A172 (cell line): ENCODE measurements around the gene KRTAP16-1. TPM values are rescaled to one million over a fixed set of nuclear protein-coding genes. Genes with fewer than 3 reads are reported as not detected.
"Not testable (repeated sequence)": the region's sequence is repeated elsewhere in the genome, so short reads cannot be mapped to it uniquely, and the experiment has no call there.

ENCODE experiments used
- DNase-seq: peaks from one replicate; pipeline ENCODE4 v3.0.0-alpha.2; 2015; ENCODE audit warnings: low spot score
- total RNA-seq: library from RNA; depleted of rRNA; stranded (reverse); fragments of >200 nt; shearing (Covaris generic); gene quantifications from 2 replicates; pipeline ENCODE4 v1.2.3, GENCODE V29; 2014; rRNA removed

Gene KRTAP16-1
- total RNA-seq, result not detected in 2 replicates

GRCh38 chr17:41308918-41309359 is at the start of gene KRTAP16-1:
TSS of gene KRTAP16-1 (minus strand) at chr17:41309309. CDS start at chr17:41309253, 56 bp downstream.
- no peak for DNase-seq

- DNase-seq, result no peak
Observed at GRCh38 chr17:41354536-41354935, 45.4 kb upstream of the KRTAP16-1 start.

GRCh38 chr17:41352597-41353366 is 43.7 kb upstream of the KRTAP16-1 start:
- no peak for DNase-seq

- no peak for DNase-seq
Observed at GRCh38 chr17:41351177-41351576, 42.1 kb upstream of the KRTAP16-1 start.

- DNase-seq, result not testable (repeated sequence)
Observed at GRCh38 chr17:41350381-41350878, 41.3 kb upstream of the KRTAP16-1 start, which contains the start of gene KRT33A. TSS of gene KRT33A (minus strand) at chr17:41350828. CDS start at chr17:41350767, 61 bp downstream.

- no peak for DNase-seq
Observed at GRCh38 chr17:41347869-41348760, 39.0 kb upstream of the KRTAP16-1 start.

- not testable (repeated sequence) for DNase-seq
Observed at GRCh38 chr17:41346421-41346820, 37.3 kb upstream of the KRTAP16-1 start.

GRCh38 chr17:41345992-41346391 is 36.9 kb upstream of the KRTAP16-1 start:
- no peak for DNase-seq

GRCh38 chr17:41343029-41343428 is 33.9 kb upstream of the KRTAP16-1 start:
- DNase-seq, result no peak

- no peak for DNase-seq
Observed at GRCh38 chr17:41340934-41341861, 32.1 kb upstream of the KRTAP16-1 start.

- DNase-seq, result no peak
Observed at GRCh38 chr17:41340494-41340893, 31.4 kb upstream of the KRTAP16-1 start.

GRCh38 chr17:41339571-41340172 is 30.6 kb upstream of the KRTAP16-1 start:
- no peak for DNase-seq

GRCh38 chr17:41338961-41339485 is 29.9 kb upstream of the KRTAP16-1 start:
- no peak for DNase-seq

- DNase-seq, result no peak
Observed at GRCh38 chr17:41335747-41336146, 26.6 kb upstream of the KRTAP16-1 start.

GRCh38 chr17:41334385-41335305 is 25.5 kb upstream of the KRTAP16-1 start:
- DNase-seq, result no peak

GRCh38 chr17:41333836-41334235 is 24.7 kb upstream of the KRTAP16-1 start:
- no peak for DNase-seq

GRCh38 chr17:41333098-41333497 is 24.0 kb upstream of the KRTAP16-1 start:
- no peak for DNase-seq

GRCh38 chr17:41332239-41332638 is 23.1 kb upstream of the KRTAP16-1 start:
- no peak for DNase-seq

- DNase-seq, result no peak
Observed at GRCh38 chr17:41331606-41332005, 22.5 kb upstream of the KRTAP16-1 start.
